Fibroblast of villous mesenchyme (primary cell): ENCODE results near the gene MBD4. TPM values are rescaled to one million over a fixed set of nuclear protein-coding genes. Genes with fewer than 3 reads are reported as not detected.
A peak's percentile ranks its signal among the peaks of the same experiment; 100 is the strongest.
"Not testable (repeated sequence)": the region's sequence is repeated elsewhere in the genome, so short reads cannot be mapped to it uniquely, and the experiment has no call there.

ENCODE experiments used
- DNase-seq: peaks from one replicate; pipeline ENCODE4 v3.0.0-alpha.2; 2010; ENCODE audit warnings: low read depth
- H3K4me3 ChIP-seq: 2 replicates; pipeline ENCODE4 v1.5.1; 2011; ENCODE audit warnings: low read depth, mild to moderate bottlenecking, low read length
- CTCF ChIP-seq: IDR thresholded peaks from 2 replicates; pipeline ENCODE4 v1.5.1; 2012; ENCODE audit warnings: low read depth, mild to moderate bottlenecking, low read length; ENCODE audit not compliant: insufficient read depth
- total RNA-seq: library from RNA; depleted of rRNA; stranded (reverse); fragments of >200 nt; gene quantifications from 2 replicates; pipeline ENCODE4 v1.2.3, GENCODE V29; 2012

Gene MBD4
- total RNA-seq, 1 donor: 32.0 TPM

GRCh38 chr3:129389572-129389937 lies 50.2 kb downstream of the MBD4 start:
- no peak for TF ChIP-seq CTCF
- DNase-seq: peak; percentile 5
- H3K4me3 ChIP-seq: no peak overlapping the region

- peak; percentile 84 for DNase-seq
- H3K4me3 ChIP-seq: not testable (repeated sequence)
These were observed 50.8 kb downstream of the MBD4 start for GRCh38 chr3:129388791-129389571.

DNA sequence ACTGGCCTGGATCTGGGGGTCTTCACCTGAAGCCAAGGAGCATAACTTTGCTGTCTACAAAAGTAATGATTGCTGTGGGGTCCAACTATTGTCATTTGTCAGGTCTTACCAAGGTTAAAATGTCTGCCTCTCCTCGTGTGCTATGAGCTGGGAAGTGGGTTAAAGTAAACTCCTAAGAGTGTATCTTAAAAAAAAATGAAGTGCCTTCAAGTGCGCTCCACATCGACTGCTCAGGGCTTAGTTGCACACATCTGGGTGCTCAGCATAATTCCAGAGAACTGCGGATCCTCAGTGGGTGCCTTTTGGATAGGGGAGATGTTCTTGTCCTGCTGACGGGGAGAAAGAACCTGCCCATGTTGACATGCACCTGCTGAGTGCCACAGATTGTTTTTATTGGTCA lies 52.3 kb downstream of the MBD4 start:
- no peak overlapping the region for H3K4me3 ChIP-seq
- DNase-seq: no peak
- no peak for TF ChIP-seq CTCF

DNA sequence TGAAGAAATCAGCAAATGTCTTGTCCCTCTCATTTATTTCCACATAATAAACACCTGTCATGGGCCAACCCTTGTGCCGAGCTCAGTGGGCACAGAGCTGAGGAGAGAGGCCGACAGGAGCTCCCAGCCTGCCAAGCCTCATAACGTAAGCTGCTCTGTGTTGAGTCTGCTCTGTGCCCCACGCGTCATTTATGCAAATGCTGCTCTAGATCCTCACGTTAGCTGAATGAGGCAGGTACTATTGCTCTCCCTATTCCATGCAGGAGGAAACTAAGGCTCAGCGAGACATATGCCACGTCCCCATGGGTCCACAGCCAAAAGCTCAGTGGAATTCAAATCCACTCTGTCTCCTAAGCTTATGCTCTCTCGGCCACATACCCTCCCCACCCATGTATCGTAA lies 52.8 kb downstream of the MBD4 start:
- no peak for DNase-seq
- no peak for TF ChIP-seq CTCF

DNA sequence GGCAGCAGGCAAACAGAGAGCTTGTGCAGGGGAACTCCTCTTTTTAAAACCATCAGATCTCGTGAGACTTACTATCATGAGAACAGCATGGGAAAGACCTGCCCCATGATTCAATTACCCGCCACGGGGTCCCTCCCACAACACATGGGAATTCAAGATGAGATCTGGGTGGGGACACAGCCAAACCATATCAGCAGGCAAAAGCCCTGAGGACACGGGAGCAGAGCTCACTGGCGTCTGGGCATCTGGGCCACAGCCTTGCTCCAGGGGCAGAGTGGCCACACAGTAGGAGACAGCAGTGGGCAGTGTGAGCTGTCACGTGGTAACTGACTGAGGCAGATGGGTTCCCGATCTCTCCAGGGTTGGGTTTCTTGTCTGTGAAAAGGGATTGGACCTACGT lies 54.2 kb downstream of the MBD4 start:
- DNase-seq, H3K4me3 ChIP-seq: not testable (repeated sequence)

More for the DNA sequence above, 52.8 kb downstream of the MBD4 start:
- H3K4me3 ChIP-seq: no peak overlapping the region

DNA sequence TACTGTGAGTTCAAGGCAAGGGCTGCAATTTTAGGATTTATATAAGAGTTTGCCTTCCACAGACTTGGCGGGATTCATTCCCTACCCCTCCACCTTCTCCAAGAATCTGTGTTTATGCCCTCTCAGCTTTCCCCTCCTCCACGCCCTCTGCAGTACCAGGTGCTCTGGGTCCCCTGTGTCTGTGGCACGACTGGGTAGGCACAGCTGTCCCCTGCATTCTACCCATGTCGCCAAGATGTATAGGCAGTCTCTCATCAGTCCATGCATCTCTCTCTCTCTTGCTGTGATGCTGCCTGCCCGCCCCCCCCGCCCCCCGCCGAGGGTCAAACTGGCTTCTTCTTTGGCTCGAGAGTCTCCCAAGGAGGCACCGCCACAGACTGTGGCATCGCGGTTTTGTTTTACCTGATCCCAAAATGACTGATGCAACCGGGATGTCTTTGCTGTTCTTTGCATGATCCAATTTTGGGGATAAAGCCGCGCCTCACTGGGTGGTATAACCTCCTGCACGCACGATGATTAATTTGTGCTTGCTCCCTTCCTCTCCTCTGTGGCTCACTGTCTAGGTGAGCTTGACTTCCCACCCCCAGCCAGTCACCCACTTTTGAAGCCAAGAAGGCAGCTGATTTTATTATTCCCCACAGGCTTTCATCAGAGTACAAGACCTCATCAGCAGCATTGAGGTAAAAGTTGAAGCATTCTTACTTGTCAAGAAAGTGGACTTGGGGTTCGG lies 55.0 kb downstream of the MBD4 start:
- DNase-seq: no peak
- no peak for TF ChIP-seq CTCF
- no peak overlapping the region for H3K4me3 ChIP-seq

GRCh38 chr3:129384103-129384502 lies 55.6 kb downstream of the MBD4 start:
- not testable (repeated sequence) for DNase-seq, H3K4me3 ChIP-seq

DNA sequence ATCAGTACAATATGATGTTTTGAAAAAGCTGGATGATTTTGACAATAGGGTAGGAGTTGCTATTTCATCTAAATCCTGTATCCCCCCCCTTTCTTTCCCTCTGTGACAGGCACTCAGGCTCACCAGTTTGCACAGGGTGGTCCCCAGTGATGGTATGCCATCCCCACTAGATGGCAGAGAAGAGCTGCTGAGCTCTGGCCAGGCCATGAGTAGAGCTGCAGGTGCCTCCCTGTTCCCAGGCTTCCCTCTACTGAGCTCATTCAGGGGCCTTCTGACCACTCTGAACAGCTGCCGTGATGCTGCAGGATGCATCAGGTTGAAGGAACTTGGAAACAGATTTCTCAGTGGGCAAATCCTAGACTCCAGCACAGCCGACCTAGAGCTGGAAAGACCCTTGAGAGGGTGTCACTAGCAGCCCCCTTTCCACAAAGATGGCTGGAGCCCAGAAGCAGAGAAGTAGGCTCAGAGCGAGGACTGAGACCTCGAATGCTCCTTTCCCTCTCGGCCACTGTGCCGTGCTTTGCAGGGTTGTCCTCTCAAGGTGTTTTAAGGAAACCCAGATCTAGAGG lies 56.4 kb downstream of the MBD4 start:
- peak; percentile 88 for TF ChIP-seq CTCF
- peak; percentile 63 for DNase-seq
- no peak overlapping the region for H3K4me3 ChIP-seq
